Fibroblast of skin of right quadriceps (primary cell): Measurements from ENCODE around the gene SIK1.
A peak's percentile ranks its signal among the peaks of the same experiment; 100 is the strongest.
"Not testable (repeated sequence)": the region's sequence is repeated elsewhere in the genome, so short reads cannot be mapped to it uniquely, and the experiment has no call there.

Experiments used
- DNase-seq: peaks from one replicate; pipeline ENCODE4 v3.0.0-alpha.2; 2013

SIK1 gene

DNA sequence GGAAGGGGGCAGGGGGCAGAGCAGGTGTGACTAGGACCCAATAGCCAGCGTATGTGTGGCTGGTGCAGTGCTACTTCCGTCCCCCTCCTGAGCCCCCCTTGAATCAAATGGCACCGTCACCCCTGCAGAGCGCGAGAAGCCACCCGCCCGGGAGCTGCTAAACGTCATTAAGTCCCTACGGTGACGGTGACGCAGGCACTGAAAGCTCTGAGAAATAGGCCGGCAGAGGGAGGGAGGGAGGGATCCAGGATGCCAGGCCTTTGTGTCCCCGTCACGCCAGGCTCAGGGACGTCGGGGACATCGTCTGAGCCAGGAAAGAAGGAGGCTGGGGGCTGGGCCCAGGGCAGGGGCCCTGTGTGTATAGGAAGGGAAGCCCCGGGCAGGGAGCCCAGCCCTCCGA, 43.6 kb downstream of the SIK1 start:
- not testable (repeated sequence) for DNase-seq

GRCh38 chr21:43382902-43383301, 44.0 kb downstream of the SIK1 start:
- not testable (repeated sequence) for DNase-seq

GRCh38 chr21:43380852-43381533, 45.9 kb downstream of the SIK1 start:
- not testable (repeated sequence) for DNase-seq

- DNase-seq, result not testable (repeated sequence)
These were observed 46.6 kb downstream of the SIK1 start for GRCh38 chr21:43380337-43380736.

GRCh38 chr21:43379626-43380122, 47.3 kb downstream of the SIK1 start:
- not testable (repeated sequence) for DNase-seq

DNA sequence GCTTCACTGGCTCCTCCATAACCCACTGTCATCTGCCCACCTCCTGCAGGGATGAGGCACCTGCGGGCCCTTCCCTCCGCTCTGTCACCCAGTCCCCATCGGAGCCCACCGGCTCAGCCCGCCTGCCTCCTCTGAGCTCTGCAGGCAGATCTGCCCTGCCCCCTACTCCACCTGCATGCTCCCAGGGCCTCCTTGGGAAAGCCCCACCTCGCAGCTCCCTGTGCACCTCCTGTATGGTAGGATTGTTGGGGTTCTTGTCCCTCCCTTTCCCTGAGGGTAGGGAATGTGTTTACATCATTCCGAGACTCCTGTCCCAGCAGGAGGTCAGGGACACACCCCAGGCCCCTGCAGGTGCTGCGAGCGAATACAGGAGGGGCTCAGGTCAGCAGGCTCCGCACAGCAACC, 50.5 kb downstream of the SIK1 start:
- DNase-seq, result no peak

DNA sequence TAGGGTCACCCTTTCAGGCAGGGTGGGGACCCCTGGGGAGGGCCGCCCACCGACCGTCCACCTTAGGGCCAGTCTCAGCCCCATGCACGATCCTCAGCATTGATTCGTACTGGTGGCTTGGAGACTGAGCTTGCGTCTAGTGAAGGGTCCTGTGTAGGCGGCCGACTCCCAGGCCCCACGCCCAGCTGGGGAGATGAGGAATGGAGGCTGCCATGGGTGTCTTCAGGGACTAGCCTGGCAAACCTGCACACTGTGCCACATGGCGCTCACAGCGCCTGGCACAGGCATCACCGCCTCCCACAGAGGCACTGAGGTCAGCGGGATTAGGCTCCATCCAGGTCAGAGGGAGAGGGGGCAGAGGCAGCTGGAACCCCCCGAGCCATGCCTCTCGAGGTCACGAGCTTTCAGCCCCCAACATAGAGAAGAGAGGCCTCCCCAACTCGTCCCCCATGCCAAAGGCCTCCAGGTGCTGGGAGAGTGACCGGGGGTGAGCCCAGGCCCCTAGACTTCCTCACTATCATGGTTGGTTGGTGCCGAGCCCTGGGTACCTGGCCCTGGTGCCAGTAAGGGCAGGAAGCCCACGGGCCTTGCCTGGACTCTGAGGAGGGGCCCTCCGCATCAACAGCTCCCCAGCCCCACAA, 51.0 kb downstream of the SIK1 start:
- no peak for DNase-seq

DNA sequence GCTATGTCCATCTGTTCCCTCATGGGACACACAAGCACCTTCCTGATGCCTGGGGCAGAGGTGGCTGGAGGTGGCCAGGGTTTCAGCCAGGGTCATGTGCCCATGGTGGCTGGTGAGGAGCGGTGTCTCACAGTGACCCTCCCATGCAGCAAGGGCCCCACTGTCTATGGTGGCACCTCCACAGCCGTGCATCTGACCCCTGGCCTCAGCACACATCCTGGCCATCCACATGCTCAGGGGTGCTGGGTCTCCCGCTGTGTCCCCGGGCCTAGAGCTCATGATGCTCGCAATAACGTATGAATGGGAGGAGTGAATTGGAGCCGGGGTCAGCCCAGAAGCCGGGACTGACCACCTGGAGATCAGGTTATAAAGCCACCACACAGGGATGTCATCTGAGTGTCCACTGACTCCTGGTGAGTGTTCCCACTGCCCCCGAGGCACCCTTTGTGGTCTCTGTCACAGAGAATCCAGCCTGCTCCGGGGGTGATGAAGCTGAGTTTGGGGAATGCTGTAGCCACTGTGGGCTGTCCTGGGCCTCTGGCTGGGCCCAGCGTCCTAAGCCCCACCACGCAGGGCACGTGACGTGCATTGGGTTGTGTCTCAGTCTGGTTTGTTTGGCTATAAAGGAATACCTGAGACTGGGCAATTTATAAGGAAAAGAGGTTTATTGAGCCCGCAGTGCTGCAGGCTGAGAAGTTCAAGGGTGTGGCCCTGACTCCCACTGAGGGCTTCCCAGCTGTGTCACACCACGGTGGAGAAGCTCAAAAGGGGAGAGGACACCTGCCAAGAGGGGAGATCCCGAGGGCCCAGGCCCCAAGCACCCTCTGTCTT, 51.7 kb downstream of the SIK1 start:
- no peak for DNase-seq

- no peak for DNase-seq
These were observed 52.6 kb downstream of the SIK1 start for GRCh38 chr21:43374228-43374885.

DNA sequence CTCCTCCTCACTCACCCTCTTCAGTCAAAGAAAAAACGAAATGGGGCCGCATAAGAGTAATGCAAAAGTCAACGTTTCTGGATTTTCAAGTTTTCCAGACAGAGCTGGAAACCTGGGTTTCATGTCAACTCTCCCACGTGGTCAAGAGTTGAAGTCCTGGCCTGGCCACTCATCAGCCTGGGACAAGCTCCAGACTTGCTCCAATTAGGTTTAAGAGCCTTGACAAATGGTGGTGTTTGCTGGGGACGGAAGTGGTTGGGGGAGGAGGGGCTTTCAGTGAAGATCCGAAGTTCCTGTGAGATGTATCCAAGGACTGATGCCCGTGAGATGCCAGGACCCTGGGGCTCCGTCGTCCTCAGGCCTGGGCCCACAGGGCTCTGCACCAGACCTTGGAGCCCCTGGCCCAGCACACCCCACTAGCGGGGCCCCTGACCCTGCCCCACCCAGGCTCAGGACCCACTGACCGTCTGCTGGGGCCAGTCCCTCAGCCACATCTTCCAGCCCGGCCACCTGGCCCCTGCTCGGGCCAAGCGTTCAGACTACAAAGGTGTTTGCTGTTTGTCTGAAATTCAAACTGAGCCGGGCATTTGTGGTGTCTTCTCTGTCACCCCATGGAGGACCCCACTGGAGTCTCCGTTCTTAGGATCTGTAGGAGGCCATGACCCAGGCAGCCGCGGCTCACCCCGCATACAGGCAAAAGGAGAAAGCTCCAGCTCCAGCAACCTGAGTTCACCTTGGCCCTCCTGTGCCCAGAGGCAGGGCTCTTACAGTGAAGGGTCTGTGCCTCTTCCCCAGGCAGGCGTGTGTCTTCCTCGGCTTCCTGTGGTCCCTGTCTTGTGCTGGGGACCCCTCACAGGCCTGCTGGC, 53.3 kb downstream of the SIK1 start:
- DNase-seq, result no peak

DNA sequence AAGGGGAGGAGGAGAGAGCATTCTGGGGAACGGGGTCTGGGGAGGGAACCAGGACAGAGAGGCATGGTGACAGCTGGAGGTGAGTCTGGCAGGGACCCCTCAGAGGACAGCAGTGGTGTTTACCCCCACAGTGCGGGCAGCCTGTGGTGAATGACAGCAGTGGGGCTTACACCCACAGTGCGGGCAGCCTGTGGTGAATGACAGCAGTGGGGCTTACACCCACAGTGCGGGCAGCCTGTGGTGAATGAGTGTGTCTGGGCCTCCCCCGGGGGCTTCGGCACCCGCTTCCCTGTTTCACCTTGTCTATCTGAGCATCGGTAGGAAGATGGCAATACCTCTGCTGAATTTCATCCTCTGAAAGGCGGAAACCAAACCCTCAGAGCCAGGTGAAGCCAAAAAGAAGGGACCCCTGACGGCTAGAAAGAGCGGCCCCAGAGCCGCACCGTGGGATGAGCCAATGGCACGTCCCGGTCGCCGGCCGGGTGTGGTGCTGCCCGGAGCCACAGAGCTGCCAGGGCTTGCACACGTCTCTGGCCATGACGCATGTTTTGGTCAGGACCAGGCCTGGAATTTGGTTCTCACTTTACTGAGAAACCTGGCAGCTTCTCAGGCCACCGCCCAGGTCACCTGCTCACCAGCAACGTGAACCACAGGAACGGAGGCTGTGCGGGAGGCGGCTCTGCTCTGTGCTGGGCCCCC, 54.1 kb downstream of the SIK1 start:
- DNase-seq, result no peak

GRCh38 chr21:43371786-43372185, 55.1 kb downstream of the SIK1 start:
- no peak for DNase-seq

GRCh38 chr21:43370888-43371570, 55.9 kb downstream of the SIK1 start:
- no peak for DNase-seq

- peak; percentile 73 for DNase-seq
These were observed 56.8 kb downstream of the SIK1 start for GRCh38 chr21:43370091-43370658.

DNA sequence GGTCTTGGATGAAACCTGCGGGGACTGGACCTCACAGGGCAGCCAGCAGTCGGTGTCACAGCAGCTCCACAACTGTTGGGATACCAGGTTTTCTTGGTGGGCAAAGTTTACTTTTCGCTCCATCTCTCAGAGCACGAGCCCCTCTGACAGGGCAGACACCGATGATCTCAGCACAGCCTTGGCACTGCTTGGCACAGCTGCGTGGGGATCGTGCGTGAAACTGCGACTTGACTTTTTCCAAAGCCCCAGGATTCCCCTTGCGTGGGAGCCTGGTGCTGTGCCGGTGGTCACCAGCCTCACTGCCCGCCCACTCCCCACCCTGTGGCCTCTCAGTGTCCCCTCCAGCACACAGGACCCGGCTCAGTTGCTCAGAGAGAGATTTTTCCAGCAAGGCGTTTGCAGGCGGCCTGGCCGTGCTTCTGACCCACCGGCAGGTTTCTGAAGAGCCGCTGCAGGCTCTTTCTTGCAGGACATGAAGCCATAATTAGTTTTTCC, 57.3 kb downstream of the SIK1 start:
- no peak for DNase-seq

DNA sequence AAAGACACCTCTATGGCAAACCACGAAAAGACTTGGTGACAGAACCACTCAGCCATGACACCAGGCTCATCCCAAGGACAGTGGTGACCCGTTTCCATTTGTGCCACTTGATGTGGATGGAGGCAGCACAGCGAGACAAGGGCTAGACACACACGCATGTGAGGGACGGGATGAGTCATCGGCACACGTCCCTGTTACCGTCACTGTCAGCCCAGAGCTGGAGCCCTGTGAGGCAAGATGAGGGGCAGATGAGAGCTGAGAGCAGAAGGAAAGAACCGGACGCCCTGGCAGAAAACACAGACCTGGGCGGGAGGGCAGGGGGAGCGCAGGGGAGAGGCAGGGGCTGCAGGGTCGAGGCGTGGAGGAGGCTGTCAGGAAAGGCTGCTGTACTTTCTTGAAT, 57.8 kb downstream of the SIK1 start:
- DNase-seq, result peak; percentile 66

DNA sequence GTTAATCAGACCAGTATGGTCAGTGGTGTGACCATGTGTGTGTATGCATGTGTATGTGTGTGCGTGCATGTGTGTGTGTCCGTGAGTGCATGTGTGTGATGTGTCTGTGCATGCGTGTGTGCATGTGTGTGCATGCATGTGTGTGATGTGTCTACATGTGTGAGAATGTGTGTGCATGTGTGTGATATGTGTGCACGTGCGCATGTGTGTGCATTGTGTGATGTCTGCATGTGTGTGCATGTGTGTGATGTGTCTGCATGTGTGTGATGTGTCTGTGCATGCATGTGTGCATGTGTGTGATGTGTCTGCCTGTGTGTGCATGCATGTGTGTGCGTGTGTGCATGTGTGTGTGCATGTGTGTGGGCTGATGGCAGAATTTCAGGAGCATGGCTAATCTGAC, 58.2 kb downstream of the SIK1 start:
- no peak for DNase-seq

DNA sequence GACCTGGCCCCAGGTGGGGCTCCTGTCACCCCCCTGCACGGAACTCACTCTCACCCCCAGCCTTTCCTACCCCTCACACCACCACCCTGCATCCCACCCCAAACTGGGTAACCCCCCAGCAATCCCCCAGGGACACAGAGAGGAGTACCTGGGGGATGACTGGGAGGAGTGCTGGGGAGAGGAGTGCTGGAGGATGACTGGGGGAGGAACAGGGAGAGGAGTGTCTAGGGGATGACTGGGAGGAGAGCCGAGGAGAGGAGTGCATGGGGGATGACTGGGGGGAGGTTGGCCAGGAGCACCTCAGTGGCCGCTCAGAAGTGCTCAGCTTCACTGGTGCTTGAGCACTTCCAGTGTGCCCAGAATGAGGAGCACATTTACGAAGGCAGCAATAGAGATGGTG, 59.1 kb downstream of the SIK1 start:
- DNase-seq, result no peak

- DNase-seq, result no peak
These were observed 59.6 kb downstream of the SIK1 start for GRCh38 chr21:43367296-43367695.

- no peak for DNase-seq
These were observed 60.3 kb downstream of the SIK1 start for GRCh38 chr21:43366656-43367055.
